ENCODE results near the gene KIAA0586. TPM values are rescaled to one million over a fixed set of nuclear protein-coding genes. Genes with fewer than 3 reads are reported as not detected.

The KIAA0586 gene
- 25.7 TPM for total RNA-seq (2021; ENCODE audit: unreplicated experiment)
- polyA plus RNA-seq (2012), result 12.5 and 13.6 TPM in 2 replicates
- Bru-seq, nascent RNA, result percentile 72 among the genes with signal in this experiment
- BruChase-seq, experiment 1, labeled RNA remaining after a 6-hour chase, result percentile 63 among the genes with signal in this experiment
- BruChase-seq, experiment 2, labeled RNA remaining after a 2-hour chase, result percentile 60 among the genes with signal in this experiment
- long read RNA-seq, partial matches to known transcripts, result 7 of 12 reads
- long read RNA-seq, other reads (novel, unspliced or antisense), result 5 of 12 reads

DNA sequence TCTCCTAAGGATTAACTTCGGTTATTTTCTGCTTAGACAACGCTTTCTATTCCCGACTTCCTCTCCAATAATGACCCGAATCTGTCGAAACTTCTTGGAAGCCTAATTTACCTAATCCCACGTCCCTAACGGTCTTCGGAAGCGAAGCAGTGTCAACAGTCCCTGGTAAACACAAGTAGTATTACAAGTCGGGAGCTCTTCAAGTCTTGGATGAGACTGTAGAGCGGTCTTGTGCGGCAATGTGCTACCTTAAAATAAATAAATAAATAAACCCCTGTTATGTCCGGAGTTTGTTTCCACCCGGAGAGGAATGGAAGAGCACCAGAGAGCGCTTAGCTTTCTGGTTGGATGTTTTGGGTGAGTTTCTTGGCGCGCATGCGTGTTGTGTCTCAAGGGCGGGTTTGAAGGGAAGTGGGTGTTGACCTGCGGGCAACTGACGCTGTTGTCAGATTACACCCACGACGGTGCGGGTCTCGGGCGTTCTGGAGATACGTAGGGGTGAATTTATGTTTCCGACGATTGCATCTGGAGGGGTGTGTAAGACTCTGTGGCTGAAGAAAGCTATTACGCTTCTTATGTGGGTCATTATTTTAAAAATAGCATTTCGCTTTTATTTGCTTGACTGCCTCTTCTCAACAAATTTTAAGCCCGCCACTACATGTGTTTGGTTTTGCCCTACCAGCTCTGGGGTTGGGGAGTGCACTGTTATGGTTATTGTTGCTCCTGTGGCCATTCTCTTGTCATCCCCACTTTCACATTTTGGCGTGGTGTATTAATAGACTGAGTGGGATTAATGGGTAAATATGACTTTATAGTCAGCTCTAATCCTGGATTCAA, at the start of gene KIAA0586, which contains the start of gene TIMM9:
Gene KIAA0586, plus strand, starts transcription at position 439 of the 837 bp plus-strand sequence. CDS start 546 bp downstream, outside the sequence.
Gene TIMM9, minus strand, starts transcription at position 251 of the 837 bp plus-strand sequence. CDS start 15,586 bp downstream, outside the sequence.
- ChIA-PET POLR2A (interaction anchor here (0.8 to 1.5 kb wide), 2 partner anchors 29 to 129 kb away, joined by 3 to 5 read pairs; partner anchors contain the start of gene ARID4A), RAD21 (ENCODE audit: low non-redundant PET in 1 of 2, low total read pairs in 2 of 2, uncharacterized antibody in 2 of 2, unreplicated experiment in 2 of 2) (no interaction called here), CTCF (interaction anchor here (1.2 kb wide), 1 partner anchor 628 kb away, joined by 4 read pairs; no protein-coding TSS in a partner anchor)
- BruUV-seq (replicated peaks), result no TSS peak
- ATAC-seq (peak; percentile 88), DNase-seq (ENCODE audit: low read depth, low spot score) (peak; percentile 98)
- peak within 1 kb of the TSS; percentile 88 to 89 for H3K4me3 ChIP-seq (replicated peaks in 1 of 2; ENCODE audit: low read depth in 1 of 2, low read length in 2 of 2)
- peak within 1 kb of the TSS; percentile 86 for H3K9ac ChIP-seq (ENCODE audit: low read length)
- H4K20me1 ChIP-seq (ENCODE audit: insufficient read depth), result no peaks in the 10 kb centered on the region
- peak within 1 kb of the TSS; percentile 97 for H2AFZ ChIP-seq (ENCODE audit: low read depth, low read length, poor library complexity, severe bottlenecking)
- no peaks in the 10 kb centered on the region for H3K9me2 ChIP-seq (ENCODE audit: insufficient read depth)
- H3K79me2 ChIP-seq (ENCODE audit: insufficient read depth, low read length), result peaks cover 51% of the 10 kb centered on the region
- no peaks in the 10 kb centered on the region for H3K27me3 ChIP-seq (ENCODE audit: insufficient read depth, low read length)
- peaks cover 4 to 8% of the 10 kb centered on the region in 2 experiments; a peak in 3 of 4 replicates for H3K36me3 ChIP-seq (ENCODE audit: control insufficient read depth in 1 of 2, insufficient read depth in 2 of 2, low read length in 2 of 2)
- peak within 1 kb of the TSS; percentile 86 for H3K27ac ChIP-seq (ENCODE audit: low read depth, low read length)
- no peaks in the 10 kb centered on the region for H3K9me3 ChIP-seq (ENCODE audit: control insufficient read depth in 1 of 2, insufficient read depth in 1 of 2, low read depth in 1 of 2, low read length in 2 of 2)
- H3K4me2 ChIP-seq (ENCODE audit: low read length), result peak within 1 kb of the TSS; percentile 78
- H3K4me1 ChIP-seq (ENCODE audit: control insufficient read depth in 1 of 2, insufficient read depth in 2 of 2, low read length in 2 of 2), result peaks cover 3 to 9% of the 10 kb centered on the region in 2 experiments; a peak in 3 of 4 replicates
- intact Hi-C loops (cut with micrococcal nuclease), result loop anchor here (1.0 kb wide), 1 partner anchor 129 kb away; the partner anchor contains the start of gene ARID4A
- peak; percentile 95 for TF ChIP-seq POLR2AphosphoS5 (IDR thresholded peaks at IDR 0.05; ENCODE audit: low read depth, low read length)
- peak; percentile 59; the same call in 1 of the 2 replicates for TF ChIP-seq ELF1 (IDR thresholded peaks at IDR 0.05; ENCODE audit: borderline replicate concordance, low read depth)
- no peak for TF ChIP-seq EZH2phosphoT487 (IDR thresholded peaks at IDR 0.05; ENCODE audit: borderline replicate concordance)
- peak; percentile 94 for TF ChIP-seq SP1 (IDR thresholded peaks at IDR 0.05; ENCODE audit: low read depth)
- TF ChIP-seq EGR1 (IDR thresholded peaks at IDR 0.05; ENCODE audit: low read depth), result peak; percentile 81
- 0 out of 2 replicates have a peak, but pooled peaks have one; percentile 52 for TF ChIP-seq CEBPB (IDR thresholded peaks at IDR 0.05; ENCODE audit: low read depth)
- peak; percentile 88 for TF ChIP-seq POLR2A (IDR thresholded peaks at IDR 0.05; ENCODE audit: borderline replicate concordance, extremely low read depth, insufficient read depth, insufficient read length)
- TF ChIP-seq, protein P1, sequence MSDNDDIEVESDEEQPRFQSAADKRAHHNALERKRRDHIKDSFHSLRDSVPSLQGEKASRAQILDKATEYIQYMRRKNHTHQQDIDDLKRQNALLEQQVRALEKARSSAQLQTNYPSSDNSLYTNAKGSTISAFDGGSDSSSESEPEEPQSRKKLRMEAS (IDR thresholded peaks at IDR 0.05), result peak; percentile 34; the same call in 1 of the 2 replicates
- TF ChIP-seq ZFX (IDR thresholded peaks at IDR 0.05), result no peak
- TF ChIP-seq ZNF274 (IDR thresholded peaks at IDR 0.05; ENCODE audit: low read depth, low read length), result no peak
- peak; percentile 14 for TF ChIP-seq TCF7L2 (IDR thresholded peaks at IDR 0.05; ENCODE audit: borderline replicate concordance, extremely low read depth, insufficient read depth, insufficient read length)
- peak; percentile 64 for TF ChIP-seq SIN3A (IDR thresholded peaks at IDR 0.05; ENCODE audit: low read depth)
- TF ChIP-seq, protein P2, sequence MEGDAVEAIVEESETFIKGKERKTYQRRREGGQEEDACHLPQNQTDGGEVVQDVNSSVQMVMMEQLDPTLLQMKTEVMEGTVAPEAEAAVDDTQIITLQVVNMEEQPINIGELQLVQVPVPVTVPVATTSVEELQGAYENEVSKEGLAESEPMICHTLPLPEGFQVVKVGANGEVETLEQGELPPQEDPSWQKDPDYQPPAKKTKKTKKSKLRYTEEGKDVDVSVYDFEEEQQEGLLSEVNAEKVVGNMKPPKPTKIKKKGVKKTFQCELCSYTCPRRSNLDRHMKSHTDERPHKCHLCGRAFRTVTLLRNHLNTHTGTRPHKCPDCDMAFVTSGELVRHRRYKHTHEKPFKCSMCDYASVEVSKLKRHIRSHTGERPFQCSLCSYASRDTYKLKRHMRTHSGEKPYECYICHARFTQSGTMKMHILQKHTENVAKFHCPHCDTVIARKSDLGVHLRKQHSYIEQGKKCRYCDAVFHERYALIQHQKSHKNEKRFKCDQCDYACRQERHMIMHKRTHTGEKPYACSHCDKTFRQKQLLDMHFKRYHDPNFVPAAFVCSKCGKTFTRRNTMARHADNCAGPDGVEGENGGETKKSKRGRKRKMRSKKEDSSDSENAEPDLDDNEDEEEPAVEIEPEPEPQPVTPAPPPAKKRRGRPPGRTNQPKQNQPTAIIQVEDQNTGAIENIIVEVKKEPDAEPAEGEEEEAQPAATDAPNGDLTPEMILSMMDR (IDR thresholded peaks at IDR 0.05 in 2 of 3, conservative IDR thresholded peaks at IDR 0.05 in 1 of 3; ENCODE audit: borderline replicate concordance in 1 of 3, insufficient read depth in 1 of 3, low read depth in 2 of 3, low read length in 2 of 3), result no peak
- 0 out of 2 replicates have a peak, but pooled peaks have one; percentile 7 for TF ChIP-seq SRF (IDR thresholded peaks at IDR 0.05; ENCODE audit: low read depth)
- peak; percentile 31; the same call in 1 of the 2 replicates for TF ChIP-seq JUND (IDR thresholded peaks at IDR 0.05)
- TF ChIP-seq, protein P3, sequence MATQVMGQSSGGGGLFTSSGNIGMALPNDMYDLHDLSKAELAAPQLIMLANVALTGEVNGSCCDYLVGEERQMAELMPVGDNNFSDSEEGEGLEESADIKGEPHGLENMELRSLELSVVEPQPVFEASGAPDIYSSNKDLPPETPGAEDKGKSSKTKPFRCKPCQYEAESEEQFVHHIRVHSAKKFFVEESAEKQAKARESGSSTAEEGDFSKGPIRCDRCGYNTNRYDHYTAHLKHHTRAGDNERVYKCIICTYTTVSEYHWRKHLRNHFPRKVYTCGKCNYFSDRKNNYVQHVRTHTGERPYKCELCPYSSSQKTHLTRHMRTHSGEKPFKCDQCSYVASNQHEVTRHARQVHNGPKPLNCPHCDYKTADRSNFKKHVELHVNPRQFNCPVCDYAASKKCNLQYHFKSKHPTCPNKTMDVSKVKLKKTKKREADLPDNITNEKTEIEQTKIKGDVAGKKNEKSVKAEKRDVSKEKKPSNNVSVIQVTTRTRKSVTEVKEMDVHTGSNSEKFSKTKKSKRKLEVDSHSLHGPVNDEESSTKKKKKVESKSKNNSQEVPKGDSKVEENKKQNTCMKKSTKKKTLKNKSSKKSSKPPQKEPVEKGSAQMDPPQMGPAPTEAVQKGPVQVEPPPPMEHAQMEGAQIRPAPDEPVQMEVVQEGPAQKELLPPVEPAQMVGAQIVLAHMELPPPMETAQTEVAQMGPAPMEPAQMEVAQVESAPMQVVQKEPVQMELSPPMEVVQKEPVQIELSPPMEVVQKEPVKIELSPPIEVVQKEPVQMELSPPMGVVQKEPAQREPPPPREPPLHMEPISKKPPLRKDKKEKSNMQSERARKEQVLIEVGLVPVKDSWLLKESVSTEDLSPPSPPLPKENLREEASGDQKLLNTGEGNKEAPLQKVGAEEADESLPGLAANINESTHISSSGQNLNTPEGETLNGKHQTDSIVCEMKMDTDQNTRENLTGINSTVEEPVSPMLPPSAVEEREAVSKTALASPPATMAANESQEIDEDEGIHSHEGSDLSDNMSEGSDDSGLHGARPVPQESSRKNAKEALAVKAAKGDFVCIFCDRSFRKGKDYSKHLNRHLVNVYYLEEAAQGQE (IDR thresholded peaks at IDR 0.05; ENCODE audit: low read depth), result no peak
- no peak for TF ChIP-seq EZH2 (IDR thresholded peaks at IDR 0.05)
- peak; percentile 84 for TF ChIP-seq YY1 (IDR thresholded peaks at IDR 0.05; ENCODE audit: extremely low read depth, insufficient replicate concordance, low read depth, low read length)
- peak; percentile 90; the same call in 1 of the 2 replicates for TF ChIP-seq CBX3 (IDR thresholded peaks at IDR 0.05; ENCODE audit: low read depth)

Measured in HCT116 (cell line).